ENCODE measurements around the gene LSS. TPM values are rescaled to one million over a fixed set of nuclear protein-coding genes. Genes with fewer than 3 reads are reported as not detected.

The LSS gene
- total and polyA plus RNA-seq, 2 experiments from 2014 or later = 86.9 to 112 TPM

- H3K36me3 ChIP-seq = peaks cover 69% of the 10 kb centered on the region
- no peak for TF ChIP-seq CTCF (IDR thresholded peaks at IDR 0.05; ENCODE audit: low read depth, low read length)
Observed at GRCh38 chr21:46255758-46256337, 27.3 kb upstream of the LSS start.

DNA sequence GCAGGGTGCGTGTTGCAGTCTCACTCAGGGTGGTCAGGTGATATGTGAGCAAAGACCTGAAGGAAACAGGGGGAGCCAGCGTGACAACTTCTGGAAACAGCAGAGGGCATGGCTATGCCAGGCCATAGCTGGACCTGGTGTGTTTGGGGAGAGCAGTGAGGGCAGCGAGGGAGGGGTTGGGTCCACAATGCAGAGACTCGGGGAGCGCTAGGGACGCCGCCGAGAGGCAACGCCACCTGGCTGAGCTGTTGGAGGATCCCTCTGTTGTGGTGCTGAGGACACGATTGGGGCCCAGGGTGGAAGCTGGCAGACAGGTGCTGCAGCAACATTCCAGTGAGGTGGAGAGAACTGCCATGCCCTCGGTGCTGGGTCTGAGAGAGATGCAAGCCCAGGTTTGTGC, 26.6 kb upstream of the LSS start:
- no peaks in the 10 kb centered on the region for H3K27me3 ChIP-seq
- H3K36me3 ChIP-seq = peaks cover 68% of the 10 kb centered on the region

More at GRCh38 chr21:46255758-46256337, 27.3 kb upstream of the LSS start:
- Histone ChIP-seq H3K4me1 (ENCODE audit: low read depth) (no peaks in the 10 kb centered on the region), H3K4me3 (no peak overlapping the region), H3K9me3 (ENCODE audit: low read depth) (no peaks in the 10 kb centered on the region), H3K27me3 (no peaks in the 10 kb centered on the region), H3K27ac (no peak overlapping the region)
- no peak for DNase-seq (ENCODE audit: low read depth in 1 of 2, low spot score in 1 of 2)

DNA sequence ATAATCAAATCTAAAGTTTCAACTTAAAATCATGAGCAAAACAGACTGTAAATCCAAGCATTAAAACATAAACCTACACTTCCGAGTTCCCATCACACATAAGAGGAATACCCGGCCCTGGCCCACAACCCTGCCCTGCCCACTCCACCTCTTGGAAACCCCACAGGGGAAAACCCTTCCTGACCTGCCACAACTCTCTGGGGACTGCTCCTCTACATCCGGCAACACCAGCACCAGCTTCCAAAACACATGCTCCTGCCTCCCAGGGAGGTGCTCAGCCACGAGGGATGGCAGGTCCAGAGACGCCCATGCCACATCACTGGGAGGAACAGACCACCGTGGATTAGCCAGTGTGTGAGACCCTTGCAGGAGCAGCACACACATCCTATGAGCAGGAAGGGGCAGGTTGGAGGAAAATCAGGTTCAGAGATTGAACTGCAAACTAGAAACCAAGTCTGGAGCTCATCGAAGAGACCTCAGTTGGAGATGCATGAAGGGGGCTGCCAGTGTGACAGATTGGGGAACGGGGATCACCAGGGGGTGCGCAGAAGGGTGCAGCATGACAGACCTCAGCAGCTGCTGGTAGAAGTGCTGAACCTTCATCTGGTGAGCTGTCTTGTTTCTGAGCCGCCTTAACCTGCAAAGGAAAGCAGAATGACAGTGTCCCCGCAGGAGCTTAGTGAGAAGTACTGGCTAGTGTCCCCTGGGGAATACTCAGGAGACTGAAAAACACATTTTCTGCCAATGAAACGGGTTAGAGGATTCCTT, 25.8 kb upstream of the LSS start:
- no peaks in the 10 kb centered on the region for H3K9me3 ChIP-seq (ENCODE audit: low read depth)
- DNase-seq (ENCODE audit: low read depth in 1 of 2, low spot score in 1 of 2) = no peak
- no peak for TF ChIP-seq CTCF (IDR thresholded peaks at IDR 0.05; ENCODE audit: low read depth, low read length)
- peaks cover 65% of the 10 kb centered on the region for H3K36me3 ChIP-seq
- H3K4me3 ChIP-seq = no peak overlapping the region
- H3K27ac ChIP-seq = peak overlapping the region; percentile 47
- no peaks in the 10 kb centered on the region for H3K27me3 ChIP-seq
- H3K4me1 ChIP-seq (ENCODE audit: low read depth) = no peaks in the 10 kb centered on the region

More for the DNA sequence above, 26.6 kb upstream of the LSS start:
- DNase-seq (ENCODE audit: low read depth in 1 of 2, low spot score in 1 of 2) = no peak
- Histone ChIP-seq H3K4me3 (no peak overlapping the region), H3K4me1 (ENCODE audit: low read depth) (no peaks in the 10 kb centered on the region), H3K27ac (no peak overlapping the region), H3K9me3 (ENCODE audit: low read depth) (no peaks in the 10 kb centered on the region)
- TF ChIP-seq CTCF (IDR thresholded peaks at IDR 0.05; ENCODE audit: low read depth, low read length) = no peak

- Histone ChIP-seq H3K27me3 (no peaks in the 10 kb centered on the region), H3K9me3 (ENCODE audit: low read depth) (no peaks in the 10 kb centered on the region), H3K4me1 (ENCODE audit: low read depth) (no peaks in the 10 kb centered on the region), H3K4me3 (no peak overlapping the region), H3K27ac (peak overlapping the region; percentile 47), H3K36me3 (peaks cover 66% of the 10 kb centered on the region)
- DNase-seq (ENCODE audit: low read depth in 1 of 2, low spot score in 1 of 2) = peak; percentile 10 to 25
- TF ChIP-seq CTCF (IDR thresholded peaks at IDR 0.05; ENCODE audit: low read depth, low read length) = no peak
Observed at GRCh38 chr21:46253610-46254124, 25.1 kb upstream of the LSS start.

- peak overlapping the region; percentile 47 for H3K27ac ChIP-seq
- no peak overlapping the region for H3K4me3 ChIP-seq
- peaks cover 58% of the 10 kb centered on the region for H3K36me3 ChIP-seq
- no peak for TF ChIP-seq CTCF (IDR thresholded peaks at IDR 0.05; ENCODE audit: low read depth, low read length)
- no peaks in the 10 kb centered on the region for H3K27me3 ChIP-seq
- no peaks in the 10 kb centered on the region for H3K9me3 ChIP-seq (ENCODE audit: low read depth)
- no peak for DNase-seq (ENCODE audit: low read depth in 1 of 2, low spot score in 1 of 2)
- no peaks in the 10 kb centered on the region for H3K4me1 ChIP-seq (ENCODE audit: low read depth)
Observed at GRCh38 chr21:46252840-46253239, 24.3 kb upstream of the LSS start.

All from cardiac muscle cell (in vitro differentiated cells and primary cell).